IMR-90 (cell line): Measurements from ENCODE around the gene HS6ST3. TPM values are rescaled to one million over a fixed set of nuclear protein-coding genes. Genes with fewer than 3 reads are reported as not detected.

Experiments used
- ATAC-seq: fragments of 200-7000 bp; cut with Tn5 transposase; 2 replicates; pipeline ENCODE4 v1.9.1; 2020; ENCODE audit warnings: low read depth, mild to moderate bottlenecking, moderate library complexity
- BruUV-seq: library from RNA; stranded (reverse); fragments of 400-500 nt; replicated peaks from 2 replicates; lab custom pipeline; 2021; lab: Mats Ljungman, UMichigan
- CTCF ChIA-PET: fragments of 300-600 bp; formaldehyde crosslinking; extraction: SDS; loops from one replicate; lab custom pipeline; 2021; ENCODE audit warnings: antibody characterized with exemption; lab: Yijun Ruan, JAX
- POLR2A ChIA-PET: fragments of 300-600 bp; sonication (Branson Sonifier 250); formaldehyde crosslinking; loops from one replicate; lab custom pipeline; 2022; ENCODE audit warnings: antibody characterized with exemption; ENCODE audit not compliant: unreplicated experiment; lab: Charles Lee
- DNase-seq: peaks from one replicate; pipeline ENCODE4 v3.0.0; 2013
- H2AFZ ChIP-seq: replicated peaks from 2 replicates; pipeline ENCODE3; 2013; ENCODE audit warnings: low read length, mild to moderate bottlenecking; ENCODE audit not compliant: poor library complexity
- H2AK5ac ChIP-seq: 2 replicates; pipeline ENCODE4 v1.6.1; 2013; ENCODE audit warnings: low read depth, low read length, inconsistent platforms
- H2AK9ac ChIP-seq: replicated peaks from 2 replicates; pipeline ENCODE3; 2013; ENCODE audit warnings: mild to moderate bottlenecking, low read depth, low read length, moderate library complexity; ENCODE audit not compliant: poor library complexity
- H2BK120ac ChIP-seq: 2 replicates; pipeline ENCODE4 v1.6.1; 2013; ENCODE audit warnings: low read depth, low read length, inconsistent platforms
- H2BK15ac ChIP-seq: 3 replicates; pipeline ENCODE4 v1.6.1; 2013; ENCODE audit warnings: low read depth, low read length, inconsistent platforms
- H2BK20ac ChIP-seq: 2 replicates; pipeline ENCODE4 v1.6.1; 2013; ENCODE audit warnings: low read depth, mild to moderate bottlenecking, inconsistent platforms, low read length, moderate library complexity
- H2BK5ac ChIP-seq: 2 replicates; pipeline ENCODE4 v1.6.1; 2013; ENCODE audit warnings: mild to moderate bottlenecking, low read depth, low read length, inconsistent platforms; ENCODE audit not compliant: poor library complexity, severe bottlenecking
- H3K14ac ChIP-seq: replicated peaks from 2 replicates; pipeline ENCODE4 v1.6.1; 2013; ENCODE audit warnings: low read depth, low read length, inconsistent platforms
- H3K18ac ChIP-seq: 2 replicates; pipeline ENCODE4 v1.6.1; 2013; ENCODE audit warnings: low read depth, low read length, control low read depth
- H3K23ac ChIP-seq: 2 replicates; pipeline ENCODE4 v1.6.1; 2013; ENCODE audit warnings: low read depth, low read length, inconsistent platforms
- H3K27ac ChIP-seq: 2 replicates; pipeline ENCODE4 v1.5.1; 2013; ENCODE audit warnings: mild to moderate bottlenecking, control low read depth, low read length; ENCODE audit not compliant: insufficient read depth
- H3K27me3 ChIP-seq: 2 replicates; pipeline ENCODE4 v1.6.1; 2013; ENCODE audit warnings: low read length; ENCODE audit not compliant: control insufficient read depth, insufficient read depth
- H3K36me3 ChIP-seq: 2 replicates; pipeline ENCODE4 v1.6.1; 2013; ENCODE audit warnings: low read length, mixed read lengths; ENCODE audit not compliant: control insufficient read depth, insufficient read depth
- H3K4ac ChIP-seq: 2 replicates; pipeline ENCODE4 v1.6.1; 2013; ENCODE audit warnings: low read depth, low read length, inconsistent platforms
- H3K4me1 ChIP-seq: 2 replicates; pipeline ENCODE4 v1.6.1; 2013; ENCODE audit warnings: low read length, mixed read lengths; ENCODE audit not compliant: control insufficient read depth, insufficient read depth
- H3K4me2 ChIP-seq: 2 replicates; pipeline ENCODE4 v1.6.1; 2013; ENCODE audit warnings: low read depth, mild to moderate bottlenecking, control low read depth, low read length, moderate library complexity
- H3K4me3 ChIP-seq: 2 replicates; pipeline ENCODE4 v1.5.1; 2013; ENCODE audit warnings: low read depth, mild to moderate bottlenecking, control low read depth, low read length, moderate library complexity; ENCODE audit not compliant: insufficient read depth
- H3K56ac ChIP-seq: 2 replicates; pipeline ENCODE4 v1.6.1; 2013; ENCODE audit warnings: low read length, inconsistent platforms; ENCODE audit not compliant: insufficient read depth; ENCODE audit errors: extremely low read depth
- H3K79me1 ChIP-seq, 2 experiments: 2 replicates each; pipeline ENCODE4 v1.6.1; 2013; ENCODE audit warnings: low read length in 2 of 2, inconsistent platforms in 1 of 2, low read depth in 1 of 2
- H3K9ac ChIP-seq: 2 replicates; pipeline ENCODE4 v1.6.1; 2013; ENCODE audit warnings: low read depth, low read length, control low read depth
- H3K9me1 ChIP-seq: 2 replicates; pipeline ENCODE4 v1.6.1; 2013; ENCODE audit warnings: low read length, inconsistent platforms; ENCODE audit not compliant: insufficient read depth
- H3K9me3 ChIP-seq: 2 replicates; pipeline ENCODE4 v1.6.1; 2013; ENCODE audit warnings: low read length; ENCODE audit not compliant: control insufficient read depth, insufficient read depth
- H4K20me1 ChIP-seq: 2 replicates; pipeline ENCODE4 v1.6.1; 2013; ENCODE audit warnings: low read length, inconsistent platforms; ENCODE audit not compliant: insufficient read depth
- H4K5ac ChIP-seq: 2 replicates; pipeline ENCODE4 v1.6.1; 2013; ENCODE audit warnings: mild to moderate bottlenecking, low read depth, low read length, control low read depth
- H4K8ac ChIP-seq, 2 experiments: 2 replicates each; pipeline ENCODE4 v1.6.1; 2013; ENCODE audit warnings: low read depth in 2 of 2, low read length in 2 of 2, control low read depth in 1 of 2, inconsistent platforms in 1 of 2
- H4K91ac ChIP-seq: 2 replicates; pipeline ENCODE4 v1.6.1; 2013; ENCODE audit warnings: low read depth, low read length, inconsistent platforms; ENCODE audit not compliant: insufficient read depth
- BHLHE40 ChIP-seq: fragments of 150-350 bp; IDR thresholded peaks from 2 replicates; pipeline ENCODE4 v1.6.1; 2016; ENCODE audit warnings: mild to moderate bottlenecking, low read depth, low read length
- CEBPB ChIP-seq: IDR thresholded peaks from 2 replicates; pipeline ENCODE4 v1.6.1; 2012; ENCODE audit warnings: low read depth, low read length, improper control_type of control experiment
- CHD1 ChIP-seq: IDR thresholded peaks from 2 replicates; pipeline ENCODE4 v1.6.1; 2012; ENCODE audit warnings: low read depth, low read length, improper control_type of control experiment
- ELK1 ChIP-seq: fragments of 150-350 bp; IDR thresholded peaks from 2 replicates; pipeline ENCODE4 v1.6.1; 2016; ENCODE audit warnings: low read depth, mild to moderate bottlenecking, low read length, moderate library complexity, borderline replicate concordance
- FOS ChIP-seq: fragments of 150-350 bp; IDR thresholded peaks from 2 replicates; pipeline ENCODE4 v1.6.1; 2016; ENCODE audit warnings: low read depth, low read length
- MAFK ChIP-seq: IDR thresholded peaks from 2 replicates; pipeline ENCODE4 v1.6.1; 2012; ENCODE audit warnings: low read depth, low read length, improper control_type of control experiment
- MAZ ChIP-seq: IDR thresholded peaks from 2 replicates; pipeline ENCODE4 v1.6.1; 2012; ENCODE audit warnings: low read depth, mild to moderate bottlenecking, low read length, improper control_type of control experiment, moderate library complexity, borderline replicate concordance
- MXI1 ChIP-seq: IDR thresholded peaks from 2 replicates; pipeline ENCODE4 v1.6.1; 2012; ENCODE audit warnings: low read depth, mild to moderate bottlenecking, low read length, moderate library complexity, borderline replicate concordance
- NFE2L2 ChIP-seq: fragments of 150-350 bp; IDR thresholded peaks from 2 replicates; pipeline ENCODE4 v1.6.1; 2016; ENCODE audit warnings: low read depth, mild to moderate bottlenecking, low read length
- POLR2A ChIP-seq: IDR thresholded peaks from 2 replicates; pipeline ENCODE4 v1.6.1; 2012; ENCODE audit warnings: mild to moderate bottlenecking, low read depth, low read length
- RAD21 ChIP-seq: IDR thresholded peaks from 2 replicates; pipeline ENCODE4 v1.6.1; 2012; ENCODE audit warnings: low read length, improper control_type of control experiment
- RCOR1 ChIP-seq: IDR thresholded peaks from 2 replicates; pipeline ENCODE4 v1.6.1; 2012; ENCODE audit warnings: mild to moderate bottlenecking, low read length, improper control_type of control experiment; ENCODE audit not compliant: insufficient replicate concordance
- RFX5 ChIP-seq: IDR thresholded peaks from 2 replicates; pipeline ENCODE4 v1.8.0; 2012; ENCODE audit warnings: low read depth, mild to moderate bottlenecking, low read length, moderate library complexity
- SMC3 ChIP-seq: fragments of 150-350 bp; IDR thresholded peaks from 2 replicates; pipeline ENCODE4 v1.6.1; 2016; ENCODE audit warnings: low read depth, mild to moderate bottlenecking, antibody characterized with exemption, low read length, moderate library complexity
- WGBS, 2 experiments: methylation state at CpG; one replicate each; pipeline versions ENCODE4 v1.1.5 to v1.1.7; 2013; ENCODE audit warnings: missing lambda C conversion rate in 2 of 2; ENCODE audit not compliant: insufficient read length in 1 of 2; ENCODE audit errors: extremely low coverage in 2 of 2; 5-methylcytosine and 5-hydroxymethylcytosine counted together
- dilution Hi-C: fragments of 300-500 bp; cut with HindIII; formaldehyde crosslinking; loops from one replicate; pipeline ENCODE4 v1.14.3; 2018; ENCODE audit warnings: low sequenced_read_pairs; ENCODE audit not compliant: unreplicated experiment
- in situ Hi-C: fragments of 300-500 bp; cut with MboI; formaldehyde crosslinking; loops from 3 replicates; pipeline ENCODE4 v1.14.3; 2019; ENCODE audit warnings: low sequenced_read_pairs, inconsistent platforms, mixed read lengths
- intact Hi-C: fragments of 100-400 bp; cut with micrococcal nuclease; formaldehyde crosslinking; loops from 2 replicates; pipeline ENCODE4 v1.10.0; 2022
- polyA plus RNA-seq, 3 experiments: library from polyadenylated mRNA; depleted of rRNA; stranded (reverse); fragments of >200 nt; gene quantifications; 2 replicates each; pipeline ENCODE4 v1.2.3, GENCODE V29; 2012; ENCODE audit warnings: low replicate concordance in 1 of 3
- total RNA-seq: library from RNA; depleted of rRNA; stranded (reverse); fragments of >200 nt; gene quantifications from 2 replicates; pipeline ENCODE4 v1.2.3, GENCODE V29; 2012
- TF ChIP-seq, protein P1 (sequence below): fragments of 150-350 bp; IDR thresholded peaks from 2 replicates; pipeline ENCODE4 v1.6.1; 2017; ENCODE audit warnings: mild to moderate bottlenecking, antibody characterized with exemption, low read length, low read depth
- TF ChIP-seq, protein P2 (sequence below): conservative IDR thresholded peaks from 2 replicates; pipeline ENCODE4 v1.5.1; 2012; ENCODE audit warnings: mild to moderate bottlenecking, low read depth, low read length, improper control_type of control experiment

Gene HS6ST3
- total and polyA plus RNA-seq, 2 of the 4 experiments (the other 2 are of a cell fraction): not detected

DNA sequence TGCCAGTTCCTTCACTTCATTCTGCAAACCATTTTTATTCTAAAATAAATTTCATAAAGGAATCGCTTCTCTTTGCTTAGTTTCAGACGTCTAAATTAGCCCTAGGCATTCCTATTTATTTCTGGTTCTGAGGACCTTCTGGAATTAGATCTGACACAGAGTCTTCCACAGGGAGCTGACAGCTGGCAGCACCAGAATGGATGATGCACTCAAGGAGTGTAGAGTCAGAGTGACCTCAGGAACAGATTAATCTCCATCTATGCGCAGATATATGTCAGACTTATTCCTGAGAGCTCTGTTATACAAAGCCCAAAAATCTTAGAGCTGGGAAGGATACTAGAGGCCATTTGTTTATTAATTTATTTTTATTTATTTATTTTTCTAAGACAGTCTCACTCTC is 450.8 kb downstream of the HS6ST3 start:
- no peaks in the 10 kb centered on the region for H3K36me3 ChIP-seq
- CTCF ChIA-PET: interaction anchor here (0.6 kb wide), 1 partner anchor 86 kb away, joined by 5 read pairs; no protein-coding TSS in a partner anchor
- H3K4me1 ChIP-seq: no peaks in the 10 kb centered on the region
- H3K4me2 ChIP-seq: no peak overlapping the region
- H2AFZ ChIP-seq: no peak overlapping the region
- in situ Hi-C loops (no loop called here), dilution Hi-C loops (no loop called here), intact Hi-C loops (no loop called here)
- no peak overlapping the region for H2AK9ac ChIP-seq
- WGBS, 2 experiments: no CpG with 5 or more reads among the region's 3 CpGs
- H4K5ac ChIP-seq: no peak overlapping the region
- no peak overlapping the region for H2BK5ac ChIP-seq
- BruUV-seq: no TSS peak
- TF ChIP-seq POLR2A (no peak), RFX5 (no peak), SMC3 (no peak), MAZ (no peak), BHLHE40 (no peak), MXI1 (no peak), RAD21 (no peak), ELK1 (no peak), CHD1 (no peak), MAFK (no peak), FOS (no peak), CEBPB (no peak), RCOR1 (no peak), NFE2L2 (no peak)
- TF ChIP-seq, protein P1, sequence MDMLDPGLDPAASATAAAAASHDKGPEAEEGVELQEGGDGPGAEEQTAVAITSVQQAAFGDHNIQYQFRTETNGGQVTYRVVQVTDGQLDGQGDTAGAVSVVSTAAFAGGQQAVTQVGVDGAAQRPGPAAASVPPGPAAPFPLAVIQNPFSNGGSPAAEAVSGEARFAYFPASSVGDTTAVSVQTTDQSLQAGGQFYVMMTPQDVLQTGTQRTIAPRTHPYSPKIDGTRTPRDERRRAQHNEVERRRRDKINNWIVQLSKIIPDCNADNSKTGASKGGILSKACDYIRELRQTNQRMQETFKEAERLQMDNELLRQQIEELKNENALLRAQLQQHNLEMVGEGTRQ: no peak
- TF ChIP-seq, protein P2, sequence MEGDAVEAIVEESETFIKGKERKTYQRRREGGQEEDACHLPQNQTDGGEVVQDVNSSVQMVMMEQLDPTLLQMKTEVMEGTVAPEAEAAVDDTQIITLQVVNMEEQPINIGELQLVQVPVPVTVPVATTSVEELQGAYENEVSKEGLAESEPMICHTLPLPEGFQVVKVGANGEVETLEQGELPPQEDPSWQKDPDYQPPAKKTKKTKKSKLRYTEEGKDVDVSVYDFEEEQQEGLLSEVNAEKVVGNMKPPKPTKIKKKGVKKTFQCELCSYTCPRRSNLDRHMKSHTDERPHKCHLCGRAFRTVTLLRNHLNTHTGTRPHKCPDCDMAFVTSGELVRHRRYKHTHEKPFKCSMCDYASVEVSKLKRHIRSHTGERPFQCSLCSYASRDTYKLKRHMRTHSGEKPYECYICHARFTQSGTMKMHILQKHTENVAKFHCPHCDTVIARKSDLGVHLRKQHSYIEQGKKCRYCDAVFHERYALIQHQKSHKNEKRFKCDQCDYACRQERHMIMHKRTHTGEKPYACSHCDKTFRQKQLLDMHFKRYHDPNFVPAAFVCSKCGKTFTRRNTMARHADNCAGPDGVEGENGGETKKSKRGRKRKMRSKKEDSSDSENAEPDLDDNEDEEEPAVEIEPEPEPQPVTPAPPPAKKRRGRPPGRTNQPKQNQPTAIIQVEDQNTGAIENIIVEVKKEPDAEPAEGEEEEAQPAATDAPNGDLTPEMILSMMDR: no peak
- H3K4me3 ChIP-seq: no peak overlapping the region
- no peak overlapping the region for H2BK20ac ChIP-seq
- H3K9me1 ChIP-seq: no peaks in the 10 kb centered on the region
- no peak overlapping the region for H2BK120ac ChIP-seq
- no peak overlapping the region for H3K18ac ChIP-seq
- H3K4ac ChIP-seq: no peak overlapping the region
- no peak for DNase-seq
- no peak overlapping the region for H4K8ac ChIP-seq
- no peaks in the 10 kb centered on the region for H4K20me1 ChIP-seq
- ATAC-seq: no peak
- POLR2A ChIA-PET: no interaction called here
- H2BK15ac ChIP-seq: no peak overlapping the region
- H3K79me1 ChIP-seq: no peaks in the 10 kb centered on the region
- no peak overlapping the region for H3K14ac ChIP-seq
- peaks cover 7% of the 10 kb centered on the region; the same call in 1 of the 2 replicates for H3K9me3 ChIP-seq
- no peak overlapping the region for H3K23ac ChIP-seq
- no peak overlapping the region for H2AK5ac ChIP-seq
- H3K9ac ChIP-seq: no peak overlapping the region
- no peak overlapping the region for H3K56ac ChIP-seq
- no peak overlapping the region for H4K91ac ChIP-seq
- H3K27me3 ChIP-seq: no peaks in the 10 kb centered on the region
- no peak overlapping the region for H3K27ac ChIP-seq
